ENCODE data around the gene SUSD6. TPM values are rescaled to one million over a fixed set of nuclear protein-coding genes. Genes with fewer than 3 reads are reported as not detected.

The SUSD6 gene
- total and polyA plus RNA-seq, 2 experiments from 2014 or later, result 15.7 to 28.4 TPM

DNA sequence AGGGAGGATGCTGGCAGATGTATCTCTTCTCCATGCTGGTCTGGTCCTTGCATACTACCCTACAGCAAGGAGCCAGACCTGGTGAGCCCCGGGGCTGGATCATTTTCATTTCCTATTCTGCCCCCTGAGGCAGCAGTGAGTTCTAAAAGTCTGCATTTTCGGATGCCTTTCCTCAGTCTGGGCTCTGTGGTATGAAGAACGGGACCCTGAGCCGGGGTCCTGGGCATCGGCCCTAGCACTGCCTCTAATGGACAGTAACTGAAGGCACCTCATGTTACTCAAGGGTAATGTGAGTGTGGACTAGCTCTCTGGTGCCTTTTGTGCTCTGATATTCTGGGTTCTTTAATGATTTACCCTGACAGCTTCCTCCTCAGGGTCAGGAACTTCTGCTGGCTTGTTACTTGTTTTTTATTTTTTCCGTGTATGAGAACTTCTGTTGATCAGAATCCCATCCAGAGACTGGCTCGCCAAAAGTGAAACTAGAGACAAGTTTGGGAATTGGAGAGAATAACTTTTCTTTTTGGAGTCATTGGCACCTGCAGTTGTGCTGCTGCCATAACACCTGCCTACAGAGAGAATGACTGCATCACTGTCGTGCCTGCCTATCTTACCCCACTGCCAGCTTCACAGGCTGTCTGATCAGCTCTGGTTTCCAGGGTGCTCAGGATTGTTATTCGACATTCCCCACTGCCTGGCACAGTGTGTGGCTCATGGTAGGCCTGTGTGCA is 62.3 kb downstream of the SUSD6 start:
- Histone ChIP-seq H4K20me1 (ENCODE audit: insufficient read depth, poor library complexity, severe bottlenecking) (peaks cover 31% of the 10 kb centered on the region), H3K9me3 (ENCODE audit: low read depth) (no peaks in the 10 kb centered on the region), H3K4me1 (ENCODE audit: insufficient read depth) (peaks cover 10% of the 10 kb centered on the region), H3K79me2 (peaks cover 92% of the 10 kb centered on the region), H3K36me3 (replicated peaks; ENCODE audit: insufficient read depth, low read depth) (no peaks in the 10 kb centered on the region), H3K4me2 (peak overlapping the region; percentile 26), H3K4me3 (no peak overlapping the region), H2AFZ (no peak overlapping the region), H3K27me3 (no peaks in the 10 kb centered on the region), H3K27ac (no peak overlapping the region), H3K9me2 (replicated peaks; ENCODE audit: insufficient read depth) (no peaks in the 10 kb centered on the region)
- TF ChIP-seq, protein P1, sequence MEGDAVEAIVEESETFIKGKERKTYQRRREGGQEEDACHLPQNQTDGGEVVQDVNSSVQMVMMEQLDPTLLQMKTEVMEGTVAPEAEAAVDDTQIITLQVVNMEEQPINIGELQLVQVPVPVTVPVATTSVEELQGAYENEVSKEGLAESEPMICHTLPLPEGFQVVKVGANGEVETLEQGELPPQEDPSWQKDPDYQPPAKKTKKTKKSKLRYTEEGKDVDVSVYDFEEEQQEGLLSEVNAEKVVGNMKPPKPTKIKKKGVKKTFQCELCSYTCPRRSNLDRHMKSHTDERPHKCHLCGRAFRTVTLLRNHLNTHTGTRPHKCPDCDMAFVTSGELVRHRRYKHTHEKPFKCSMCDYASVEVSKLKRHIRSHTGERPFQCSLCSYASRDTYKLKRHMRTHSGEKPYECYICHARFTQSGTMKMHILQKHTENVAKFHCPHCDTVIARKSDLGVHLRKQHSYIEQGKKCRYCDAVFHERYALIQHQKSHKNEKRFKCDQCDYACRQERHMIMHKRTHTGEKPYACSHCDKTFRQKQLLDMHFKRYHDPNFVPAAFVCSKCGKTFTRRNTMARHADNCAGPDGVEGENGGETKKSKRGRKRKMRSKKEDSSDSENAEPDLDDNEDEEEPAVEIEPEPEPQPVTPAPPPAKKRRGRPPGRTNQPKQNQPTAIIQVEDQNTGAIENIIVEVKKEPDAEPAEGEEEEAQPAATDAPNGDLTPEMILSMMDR (IDR thresholded peaks at IDR 0.05; ENCODE audit: poor library complexity), result no peak
- TF ChIP-seq EZH2 (IDR thresholded peaks at IDR 0.05; ENCODE audit: borderline replicate concordance), result no peak
- TF ChIP-seq EZH2phosphoT487 (IDR thresholded peaks at IDR 0.05; ENCODE audit: low read depth, severe bottlenecking, unreplicated experiment), result no peak
- no peak for DNase-seq (ENCODE audit: low spot score)
- WGBS (ENCODE audit: low lambda C conversion rate, missing lambda C conversion rate), result 82% methylated on average over 9 of the region's 9 CpGs

DNA sequence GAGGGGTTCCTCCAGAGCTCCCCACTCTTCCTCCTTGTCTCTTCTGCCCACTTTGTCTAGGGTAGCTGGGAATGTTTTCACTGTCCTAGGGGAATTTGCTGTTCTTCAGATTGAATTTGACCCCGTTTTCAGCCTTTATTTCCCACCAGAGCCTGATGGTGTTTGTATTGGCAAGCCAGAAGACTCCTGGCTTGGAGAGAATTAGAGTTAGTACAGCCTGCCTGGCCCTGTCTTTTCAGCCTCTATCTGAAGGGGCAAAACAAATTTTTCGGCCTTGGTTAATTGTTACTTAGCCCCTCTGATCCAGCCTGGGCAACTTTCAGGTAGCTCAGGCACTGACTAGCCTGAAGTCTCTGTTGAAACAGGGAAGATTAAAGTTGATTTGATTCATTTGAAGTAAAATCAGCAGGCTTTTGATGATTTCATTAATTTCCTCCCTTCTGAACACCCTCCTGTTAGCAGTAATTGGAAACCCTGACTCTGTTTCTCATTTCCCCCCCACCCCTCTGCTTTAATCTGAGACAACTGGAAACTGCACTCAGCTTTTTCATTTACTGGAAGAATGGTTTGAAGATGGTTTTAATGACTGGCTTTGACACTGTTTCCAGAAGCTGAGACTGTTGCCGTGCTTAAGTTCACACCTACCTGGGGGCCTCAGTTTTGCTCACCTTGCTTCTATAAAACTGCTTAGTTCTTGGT is 63.3 kb downstream of the SUSD6 start:
- H4K20me1 ChIP-seq (ENCODE audit: insufficient read depth, poor library complexity, severe bottlenecking), result peaks cover 30% of the 10 kb centered on the region
- H2AFZ ChIP-seq, result no peak overlapping the region
- no peak overlapping the region for H3K27ac ChIP-seq
- peaks cover 8% of the 10 kb centered on the region for H3K4me1 ChIP-seq (ENCODE audit: insufficient read depth)
- peaks cover 92% of the 10 kb centered on the region for H3K79me2 ChIP-seq
- no peak overlapping the region for H3K4me3 ChIP-seq
- H3K9me3 ChIP-seq (ENCODE audit: low read depth), result no peaks in the 10 kb centered on the region
- 84% methylated on average over 3 of the region's 3 CpGs for WGBS (ENCODE audit: low lambda C conversion rate, missing lambda C conversion rate)
- TF ChIP-seq, protein P1 (IDR thresholded peaks at IDR 0.05; ENCODE audit: poor library complexity), result no peak
- TF ChIP-seq EZH2phosphoT487 (IDR thresholded peaks at IDR 0.05; ENCODE audit: low read depth, severe bottlenecking, unreplicated experiment) (no peak), EZH2 (IDR thresholded peaks at IDR 0.05; ENCODE audit: borderline replicate concordance) (no peak)
- no peak overlapping the region for H3K4me2 ChIP-seq
- H3K36me3 ChIP-seq (replicated peaks; ENCODE audit: insufficient read depth, low read depth), result no peaks in the 10 kb centered on the region
- H3K27me3 ChIP-seq, result no peaks in the 10 kb centered on the region
- H3K9me2 ChIP-seq (replicated peaks; ENCODE audit: insufficient read depth), result no peaks in the 10 kb centered on the region
- no peak for DNase-seq (ENCODE audit: low spot score)

DNA sequence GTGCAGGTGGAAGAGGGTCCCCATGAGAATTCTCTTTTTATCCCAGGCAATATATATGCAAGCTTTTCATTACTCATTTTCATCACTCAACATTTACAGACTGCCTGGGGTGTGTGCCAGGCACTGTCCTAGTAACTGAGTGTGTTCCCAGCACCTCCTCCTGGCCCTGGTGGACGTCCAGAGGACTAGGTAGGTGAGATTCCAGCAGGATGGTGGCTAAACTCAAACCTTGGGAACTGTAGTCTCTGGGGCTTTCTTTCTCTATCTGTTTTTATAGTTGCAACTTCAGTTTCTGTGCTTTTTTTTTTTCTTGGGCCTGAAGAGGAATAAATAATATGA is 63.8 kb downstream of the SUSD6 start:
- Histone ChIP-seq H3K4me1 (ENCODE audit: insufficient read depth) (peaks cover 3% of the 10 kb centered on the region), H4K20me1 (ENCODE audit: insufficient read depth, poor library complexity, severe bottlenecking) (peaks cover 24% of the 10 kb centered on the region)
- 68% methylated on average over 1 of the region's 1 CpG for WGBS (ENCODE audit: low lambda C conversion rate, missing lambda C conversion rate)

More for the DNA sequence above, 63.8 kb downstream of the SUSD6 start:
- H3K79me2 ChIP-seq, result peaks cover 92% of the 10 kb centered on the region
- no peak for TF ChIP-seq EZH2phosphoT487 (IDR thresholded peaks at IDR 0.05; ENCODE audit: low read depth, severe bottlenecking, unreplicated experiment)
- no peak for TF ChIP-seq EZH2 (IDR thresholded peaks at IDR 0.05; ENCODE audit: borderline replicate concordance)
- TF ChIP-seq, protein P1 (IDR thresholded peaks at IDR 0.05; ENCODE audit: poor library complexity), result no peak
- H3K9me2 ChIP-seq (replicated peaks; ENCODE audit: insufficient read depth), result no peaks in the 10 kb centered on the region
- no peaks in the 10 kb centered on the region for H3K9me3 ChIP-seq (ENCODE audit: low read depth)
- H3K4me2 ChIP-seq, result no peak overlapping the region
- H3K36me3 ChIP-seq (replicated peaks; ENCODE audit: insufficient read depth, low read depth), result no peaks in the 10 kb centered on the region
- no peak overlapping the region for H3K4me3 ChIP-seq
- no peaks in the 10 kb centered on the region for H3K27me3 ChIP-seq
- no peak for DNase-seq (ENCODE audit: low spot score)
- no peak overlapping the region for H3K27ac ChIP-seq
- H2AFZ ChIP-seq, result no peak overlapping the region
